Motor neuron (in vitro differentiated cells): ENCODE data around the gene TMEM8B. TPM values are rescaled to one million over a fixed set of nuclear protein-coding genes. Genes with fewer than 3 reads are reported as not detected.
A peak's percentile ranks its signal among the peaks of the same experiment; 100 is the strongest.

Experiments
- ATAC-seq, 8 experiments: fragments of 200-7000 bp; cut with Tn5 transposase; replicated peaks in 6 of 8; 2 replicates each; pipeline ENCODE4 v1.8.0; 2021; ENCODE audit warnings: mild to moderate bottlenecking in 8 of 8, moderate library complexity in 8 of 8
- H3K27ac ChIP-seq, 2 donors: fragments of 250-450 bp; sonication (Bioruptor Pico); 2 replicates each; pipeline ENCODE4 v1.9.0; 2021; ENCODE audit warnings: antibody characterized with exemption in 2 of 2, mild to moderate bottlenecking in 2 of 2, moderate library complexity in 1 of 2
- H3K4me1 ChIP-seq, 2 donors: fragments of 250-450 bp; sonication (Bioruptor Pico); replicated peaks in 1 of 2; 2 replicates each; pipeline ENCODE4 v1.6.1; 2021; ENCODE audit warnings: antibody characterized with exemption in 2 of 2, mild to moderate bottlenecking in 2 of 2, moderate library complexity in 1 of 2
- H3K4me3 ChIP-seq, 5 donors: fragments of 250-450 bp; sonication (Bioruptor Pico); 2 replicates each; pipeline ENCODE4 v1.9.0; 2021; ENCODE audit warnings: antibody characterized with exemption in 5 of 5, mild to moderate bottlenecking in 5 of 5, moderate library complexity in 4 of 5
- WGBS, 10 experiments: fragments of 450-650 bp; shearing (Covaris generic); methylation state at CpG; one replicate each; pipeline ENCODE4 v1.0.0; 2022; 5-methylcytosine and 5-hydroxymethylcytosine counted together
- in situ Hi-C, 9 experiments: fragments of 400-800 bp; cut with MboI; loops; one replicate each; pipeline ENCODE4 v1.15.0; 2021; ENCODE audit warnings: low sequenced_read_pairs in 9 of 9, low pct_unique_long_range_greater_than_20kb in 2 of 9; ENCODE audit not compliant: unreplicated experiment in 9 of 9
- total RNA-seq, 8 experiments: library from RNA; unstranded; fragments of 300-600 nt; gene quantifications; 2 replicates each; pipeline versions ENCODE4 v1.2.3 to v1.2.4, GENCODE V29; 2022

TMEM8B gene
- total RNA-seq, 8 experiments from 2014 or later, result 2.4 to 17.0 (median 13.2) TPM

GRCh38 chr9:35797311-35798109 is 31.5 kb upstream of the TMEM8B start:
- H3K27ac ChIP-seq, result no peak overlapping the region
- H3K4me3 ChIP-seq, result no peak overlapping the region
- WGBS, 10 experiments, result 62 to 100% (median 92%) methylated on average over 2 to 6 of the region's 6 CpGs
- ATAC-seq, result no peak
- in situ Hi-C loops, result loop anchor here in 5 of 9 experiments (25.0 kb wide), 2 partner anchors 90 to 215 kb away; no protein-coding TSS in a partner anchor
- H3K4me1 ChIP-seq, result peaks cover 3 to 12% of the 10 kb centered on the region in 2 donors

- peak; percentile 33 to 98 (median 96) for ATAC-seq
- H3K4me3 ChIP-seq, result no peak overlapping the region
- in situ Hi-C loops, result loop anchor here in 5 of 9 experiments (25.0 kb wide), 2 partner anchors 88 to 213 kb away; no protein-coding TSS in a partner anchor
- H3K4me1 ChIP-seq, result no peaks in the 10 kb centered on the region
- WGBS, 10 experiments, result 82 to 100% (median 90%) methylated on average over 1 to 2 of the region's 4 CpGs; no CpG with 5 or more reads in 6 of the 10 experiments
- H3K27ac ChIP-seq, result no peak overlapping the region
These were observed 30.2 kb upstream of the TMEM8B start for GRCh38 chr9:35798658-35799374.

- no peak overlapping the region for H3K27ac ChIP-seq
- no peak for ATAC-seq
- H3K4me3 ChIP-seq, result no peak overlapping the region
- H3K4me1 ChIP-seq, result no peaks in the 10 kb centered on the region
- WGBS, 10 experiments, result 83 to 87% methylated on average over 2 to 3 of the region's 7 CpGs; no CpG with 5 or more reads in 8 of the 10 experiments
- in situ Hi-C loops, result no loop called here
These were observed 28.5 kb upstream of the TMEM8B start for GRCh38 chr9:35800530-35800929.

- no peaks in the 10 kb centered on the region for H3K4me1 ChIP-seq
- no peak for ATAC-seq
- no peak overlapping the region for H3K4me3 ChIP-seq
- in situ Hi-C loops, result no loop called here
- 40 to 100% (median 89%) methylated on average over 1 to 9 of the region's 13 CpGs; no CpG with 5 or more reads in 1 of the 10 experiments for WGBS, 10 experiments
- H3K27ac ChIP-seq, result no peak overlapping the region
These were observed 27.5 kb upstream of the TMEM8B start for GRCh38 chr9:35801328-35802128.

- 83 to 100% (median 96%) methylated on average over 2 to 6 of the region's 8 CpGs; no CpG with 5 or more reads in 3 of the 10 experiments for WGBS, 10 experiments
These were observed 22.9 kb upstream of the TMEM8B start for GRCh38 chr9:35806101-35806500.

GRCh38 chr9:35808433-35808832 is 20.6 kb upstream of the TMEM8B start:
- in situ Hi-C loops, result no loop called here
- Histone ChIP-seq H3K4me3 (no peak overlapping the region), H3K27ac (no peak overlapping the region), H3K4me1 (peaks cover 7 to 8% of the 10 kb centered on the region in 2 donors)
- no peak for ATAC-seq
- WGBS, 10 experiments, result 88 to 100% (median 95%) methylated on average over 1 to 9 of the region's 9 CpGs; no CpG with 5 or more reads in 3 of the 10 experiments

More at GRCh38 chr9:35806101-35806500, 22.9 kb upstream of the TMEM8B start:
- H3K4me1 ChIP-seq, result no peaks in the 10 kb centered on the region
- in situ Hi-C loops, result no loop called here
- H3K4me3 ChIP-seq, result no peak overlapping the region
- ATAC-seq, result no peak
- H3K27ac ChIP-seq, result no peak overlapping the region

- H3K4me1 ChIP-seq, result peaks cover 13 to 14% of the 10 kb centered on the region in 2 donors
- ATAC-seq, result no peak
- no peak overlapping the region for H3K4me3 ChIP-seq
- H3K27ac ChIP-seq, result no peak overlapping the region
- in situ Hi-C loops, result no loop called here
- 40 to 100% (median 68%) methylated on average over 1 to 2 of the region's 7 CpGs; no CpG with 5 or more reads in 6 of the 10 experiments for WGBS, 10 experiments
These were observed 18.9 kb upstream of the TMEM8B start for GRCh38 chr9:35810122-35810521.

GRCh38 chr9:35811381-35812024 is 17.5 kb upstream of the TMEM8B start:
- in situ Hi-C loops, result no loop called here
- WGBS, 10 experiments, result 0 to 43% (median 10%) methylated on average over 1 to 9 of the region's 12 CpGs; no CpG with 5 or more reads in 6 of the 10 experiments

GRCh38 chr9:35812025-35812602 is 16.9 kb upstream of the TMEM8B start, which contains the start of gene SPAG8:
Gene SPAG8 (minus strand): TSS chr9:35812262. CDS start chr9:35812147, 115 bp downstream.
- Histone ChIP-seq H3K27ac (peak within 1 kb of the TSS in 1 of 2 donors; percentile 42), H3K4me1 (peaks cover 13 to 14% of the 10 kb centered on the region in 2 donors), H3K4me3 (peak within 1 kb of the TSS; percentile 32 to 46 (median 37))
- ATAC-seq, result peak; percentile 44 to 68 (median 64)
- in situ Hi-C loops, result no loop called here
- WGBS, 10 experiments, result 0 to 88% (median 0%) methylated on average over 1 to 15 of the region's 28 CpGs; no CpG with 5 or more reads in 2 of the 10 experiments

More at GRCh38 chr9:35811381-35812024, 17.5 kb upstream of the TMEM8B start:
- no peak overlapping the region for H3K27ac ChIP-seq
- peak overlapping the region; percentile 32 to 46 (median 37) for H3K4me3 ChIP-seq
- no peak for ATAC-seq
- peaks cover 13 to 14% of the 10 kb centered on the region in 2 donors for H3K4me1 ChIP-seq

GRCh38 chr9:35813434-35814105 is 15.5 kb upstream of the TMEM8B start:
- in situ Hi-C loops, result no loop called here
- Histone ChIP-seq H3K4me1 (peaks cover 13 to 14% of the 10 kb centered on the region in 2 donors), H3K27ac (peak overlapping the region; percentile 5 to 87), H3K4me3 (no peak overlapping the region)
- ATAC-seq, result no peak
- WGBS, 10 experiments, result 67 to 97% (median 89%) methylated on average over 1 to 8 of the region's 10 CpGs; no CpG with 5 or more reads in 2 of the 10 experiments

- H3K4me3 ChIP-seq, result peak overlapping the region; percentile 57 to 94 (median 80)
- peak; percentile 8 to 36 (median 22) for ATAC-seq
- WGBS, 10 experiments, result 7 to 43% (median 17%) methylated on average over 3 to 15 of the region's 29 CpGs; no CpG with 5 or more reads in 2 of the 10 experiments
- H3K4me1 ChIP-seq, result peaks cover 13 to 14% of the 10 kb centered on the region in 2 donors
- peak overlapping the region; percentile 87 to 95 for H3K27ac ChIP-seq
- in situ Hi-C loops, result no loop called here
These were observed 14.8 kb upstream of the TMEM8B start for GRCh38 chr9:35814106-35814840.
